Erythroblast (primary cell): Measurements from ENCODE around the gene SSB.

Experiments
- GATA1 ChIP-seq: IDR thresholded peaks from 2 replicates; pipeline ENCODE4 v1.6.1; 2011; ENCODE audit warnings: low read depth, mild to moderate bottlenecking, control low read depth, low read length, moderate library complexity
- POLR2A ChIP-seq: IDR thresholded peaks from 2 replicates; pipeline ENCODE4 v1.6.1; 2011; ENCODE audit warnings: mild to moderate bottlenecking, low read length

DNA sequence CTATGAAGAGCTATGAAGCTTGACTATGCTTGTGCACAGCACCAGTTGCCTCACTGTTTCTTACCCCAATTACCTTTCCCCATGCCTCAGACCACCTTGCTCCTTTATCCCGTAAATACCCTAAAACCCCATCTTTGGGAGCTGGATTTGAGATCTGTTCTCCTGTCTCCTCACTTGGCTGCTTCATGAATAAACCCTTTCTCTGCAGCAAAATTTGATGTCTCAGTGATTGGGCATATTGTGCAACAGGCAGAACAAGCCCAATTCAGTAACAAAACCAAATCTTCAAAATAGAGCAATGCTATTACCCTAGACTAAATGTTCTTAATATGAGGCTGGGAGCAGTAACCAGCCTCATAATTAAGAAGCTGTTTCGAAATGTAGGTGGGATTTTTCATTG, 3.5 kb upstream of the SSB start:
- TF ChIP-seq POLR2A (no peak), GATA1 (no peak)
